SH-SY5Y (cell line): ENCODE data around the gene PLAC8L1.

Experiments used
- GATA2 ChIP-seq: IDR thresholded peaks from 2 replicates; pipeline ENCODE4 v1.6.1; 2011; ENCODE audit warnings: mild to moderate bottlenecking, low read depth, low read length
- GATA3 ChIP-seq: IDR thresholded peaks from 2 replicates; pipeline ENCODE4 v1.6.1; 2011; ENCODE audit warnings: low read depth, mild to moderate bottlenecking, low read length, moderate library complexity

Gene PLAC8L1

DNA sequence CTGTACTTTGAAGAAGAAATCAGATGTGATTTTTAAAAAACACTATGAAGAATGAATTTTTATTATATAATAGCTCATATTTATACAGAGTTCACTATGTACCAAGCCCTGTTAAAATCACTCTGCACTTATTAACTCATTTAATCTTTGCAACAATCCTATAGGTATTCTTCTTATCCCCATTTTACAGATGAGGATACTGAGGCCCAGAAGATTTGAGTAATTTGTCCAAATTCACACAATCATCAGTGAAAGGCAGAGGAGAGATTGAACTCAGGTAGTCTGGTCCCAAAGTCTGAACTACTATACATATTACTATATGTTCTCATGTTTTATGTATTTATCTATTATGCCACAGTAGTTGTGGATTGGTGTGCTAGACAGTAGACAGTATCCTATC is 16.1 kb downstream of the PLAC8L1 start:
- no peak for TF ChIP-seq GATA3
- no peak for TF ChIP-seq GATA2

DNA sequence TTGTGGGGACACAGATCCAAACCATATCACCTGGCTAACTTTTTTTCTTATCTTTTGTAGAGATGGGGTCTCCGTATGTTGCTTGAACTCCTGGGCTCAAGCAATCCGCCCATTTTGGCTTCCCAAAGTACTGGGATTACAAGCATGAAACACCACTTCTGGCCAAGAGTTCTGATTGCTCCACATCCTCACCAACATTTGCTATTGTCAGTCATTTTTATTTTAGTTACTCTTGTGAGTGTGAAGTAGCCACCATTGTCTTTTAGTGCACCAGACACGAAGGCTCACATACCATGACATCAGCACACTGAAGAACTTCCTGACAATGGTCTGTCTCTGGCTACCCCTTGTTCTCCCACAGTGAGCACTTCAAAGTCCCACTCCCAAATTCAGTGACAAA is 17.3 kb downstream of the PLAC8L1 start:
- TF ChIP-seq GATA3: no peak
- no peak for TF ChIP-seq GATA2

DNA sequence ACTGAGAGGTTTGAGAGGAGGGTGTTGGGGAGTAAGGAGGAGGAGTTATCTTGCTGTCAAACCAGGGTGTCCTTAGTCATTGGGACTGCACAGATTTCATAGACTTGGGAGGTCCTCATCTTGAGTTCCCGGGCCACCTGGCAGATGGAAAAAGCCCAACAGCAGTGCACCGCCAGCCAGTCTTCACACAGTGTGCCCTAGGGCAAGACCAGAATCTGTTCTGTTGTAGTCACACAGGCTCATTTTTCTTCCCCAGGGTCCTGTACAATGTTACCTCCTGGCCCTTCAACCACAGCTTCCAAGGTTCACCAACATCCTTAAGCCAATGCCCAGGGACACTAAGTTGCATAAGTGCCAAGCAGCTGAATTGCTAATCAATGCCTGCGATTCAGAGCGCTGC is 21.0 kb downstream of the PLAC8L1 start:
- no peak for TF ChIP-seq GATA3
- no peak for TF ChIP-seq GATA2

DNA sequence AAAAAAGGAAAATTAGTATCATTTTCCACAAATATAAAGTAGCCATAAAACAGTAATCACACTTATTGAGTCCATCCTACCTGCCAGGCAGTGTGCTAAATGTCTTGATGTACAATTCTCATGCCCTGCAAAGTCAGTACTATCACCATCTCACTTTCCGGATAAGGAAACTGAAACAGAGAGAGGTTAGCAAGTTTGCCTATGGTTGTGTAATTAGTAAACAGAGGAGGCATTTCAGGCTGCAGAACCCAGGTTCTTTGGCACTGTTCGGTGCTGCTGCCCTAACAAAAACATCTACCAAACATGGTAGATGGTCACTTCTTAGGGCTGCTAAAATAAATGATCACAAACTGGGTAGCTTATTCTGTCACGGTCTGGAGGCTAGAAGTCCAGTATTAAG is 22.6 kb downstream of the PLAC8L1 start:
- TF ChIP-seq GATA2 (no peak), GATA3 (no peak)

DNA sequence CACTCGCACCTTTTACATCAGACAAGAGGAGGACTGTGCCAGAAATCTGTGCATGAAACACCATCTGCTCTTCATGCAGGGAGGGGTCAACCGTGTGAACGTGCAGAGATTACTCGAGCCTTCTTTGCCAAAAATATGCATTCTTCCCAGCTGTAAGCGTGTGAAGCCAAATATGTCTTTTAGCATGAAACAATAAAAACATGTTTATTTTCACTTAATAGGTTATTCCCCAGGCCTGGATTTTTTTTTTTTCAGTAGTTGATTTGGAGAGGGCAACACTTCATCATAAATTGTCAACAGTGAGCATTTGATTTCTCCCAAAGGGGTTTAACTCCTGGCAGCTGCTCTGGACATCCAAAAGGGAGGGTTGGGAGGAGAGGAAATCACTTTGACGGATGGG is 23.8 kb downstream of the PLAC8L1 start:
- TF ChIP-seq GATA3 (no peak), GATA2 (no peak)

DNA sequence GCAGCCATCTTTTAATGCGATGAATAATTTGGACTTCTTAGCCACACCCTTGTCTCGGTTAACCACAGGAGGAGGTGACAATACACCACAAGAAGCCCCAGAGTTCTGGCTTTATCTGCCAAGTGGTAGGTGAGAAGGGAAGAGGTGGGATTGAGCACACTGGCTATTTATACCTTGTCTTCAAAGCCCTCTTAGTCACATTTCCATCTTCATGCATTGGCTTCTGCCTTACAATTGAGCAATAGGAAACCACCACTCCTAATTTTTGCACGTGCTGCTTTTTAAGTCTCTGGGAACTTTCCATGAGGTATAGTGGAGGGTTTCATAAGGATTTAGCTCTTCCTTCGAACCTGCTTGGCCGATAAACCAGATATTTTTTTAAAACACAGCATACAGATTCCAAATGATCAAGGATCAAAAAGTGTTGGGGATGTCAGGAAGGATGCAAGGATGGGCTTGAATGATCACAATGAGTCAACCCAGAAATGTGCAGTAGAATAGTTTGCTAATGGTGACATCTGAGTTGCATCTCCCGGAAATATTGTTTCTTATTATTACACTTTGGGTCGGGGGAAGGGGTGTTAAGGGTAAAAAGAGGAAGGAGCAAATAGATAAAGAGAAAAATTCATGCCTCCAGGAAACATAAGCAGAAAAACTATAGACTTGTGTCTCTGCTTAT is 25.5 kb downstream of the PLAC8L1 start:
- TF ChIP-seq GATA3: no peak

DNA sequence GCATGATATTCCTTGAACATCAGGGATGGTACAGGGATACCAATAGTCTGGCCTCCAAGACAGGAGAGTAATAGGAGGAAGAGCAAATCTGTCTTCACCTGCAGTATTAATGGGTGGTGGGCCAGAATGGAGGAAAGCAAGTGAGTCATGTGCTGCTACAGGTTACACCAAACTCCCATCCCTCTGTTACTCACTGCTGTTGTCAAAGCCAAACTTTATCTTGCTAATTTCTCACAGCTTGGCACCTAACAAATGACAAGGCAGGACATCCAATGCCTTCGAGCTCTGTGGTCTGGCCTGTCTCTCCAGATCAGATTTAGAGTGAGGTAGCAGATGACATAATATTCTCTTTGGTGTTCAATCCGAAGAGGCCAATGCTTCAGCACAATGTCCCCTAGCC is 26.8 kb downstream of the PLAC8L1 start:
- no peak for TF ChIP-seq GATA3
- no peak for TF ChIP-seq GATA2

DNA sequence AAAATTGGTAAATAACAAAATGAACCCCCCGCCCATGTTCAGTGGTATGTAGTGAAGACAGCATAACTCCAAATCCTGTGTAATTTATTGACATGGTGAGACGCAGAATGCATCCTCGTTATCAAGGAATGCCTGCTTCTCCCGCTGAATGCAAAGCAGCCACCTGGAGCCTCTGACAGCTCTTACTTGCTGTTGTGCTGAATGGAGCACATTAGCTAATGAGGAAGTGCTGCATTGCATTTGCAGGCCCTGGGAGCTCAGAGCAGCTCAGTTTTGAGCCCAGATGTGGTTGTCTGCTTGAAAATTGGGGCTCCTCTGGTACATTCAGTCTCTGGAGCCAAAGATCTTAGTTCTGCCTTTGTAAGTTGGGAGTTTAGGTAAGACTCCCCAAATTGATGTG is 28.9 kb downstream of the PLAC8L1 start:
- TF ChIP-seq GATA2 (no peak), GATA3 (no peak)

DNA sequence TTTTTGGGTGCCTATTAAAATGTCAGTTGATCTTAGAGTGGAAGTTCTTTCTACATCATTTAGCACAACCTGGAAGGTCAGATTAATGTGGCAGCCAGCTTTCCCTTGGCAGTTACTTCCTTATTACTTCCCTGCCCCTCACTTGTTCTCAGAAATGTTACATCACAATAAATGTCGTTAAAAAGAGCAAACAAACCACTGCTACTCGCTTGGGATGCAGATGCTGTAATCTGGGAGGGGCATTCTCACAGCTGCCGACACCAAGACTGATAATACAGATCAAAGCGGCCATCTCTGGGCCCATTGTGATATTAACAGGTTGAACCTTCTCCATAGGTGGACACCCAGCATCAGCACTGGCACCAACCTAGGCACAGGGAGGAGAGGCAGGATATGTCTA is 29.3 kb downstream of the PLAC8L1 start:
- TF ChIP-seq GATA2: no peak
- no peak for TF ChIP-seq GATA3

DNA sequence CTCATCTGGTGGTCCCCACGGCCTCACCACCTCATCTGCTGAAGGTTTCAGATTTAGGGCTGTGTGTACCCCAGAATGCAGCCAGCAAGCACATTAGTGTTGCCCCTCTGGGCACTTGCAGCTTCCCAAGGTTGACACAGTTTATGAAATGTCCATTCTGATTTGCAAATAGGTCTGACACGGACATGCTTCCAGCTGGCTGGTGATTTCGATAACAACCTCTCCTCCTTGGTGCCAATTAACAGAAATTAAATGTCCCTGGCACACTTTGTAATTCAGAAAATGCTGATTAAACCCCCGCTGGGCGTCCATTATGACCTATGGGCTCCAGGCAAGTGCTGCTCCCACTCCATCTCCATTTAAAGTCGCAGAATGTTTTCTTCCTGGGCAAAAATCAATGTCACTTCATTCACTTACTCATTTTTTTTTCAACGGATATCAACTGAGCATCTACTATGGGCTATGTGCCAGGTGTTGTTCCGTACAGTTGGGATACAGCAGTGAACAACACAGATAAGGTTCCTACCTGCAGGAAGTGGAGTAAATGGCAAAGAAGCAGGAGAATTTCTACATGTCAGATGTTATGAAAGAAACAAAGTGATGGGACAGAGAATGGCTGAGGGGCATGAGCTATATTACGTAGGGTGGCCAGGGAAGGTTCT is 32.0 kb downstream of the PLAC8L1 start:
- no peak for TF ChIP-seq GATA3
- no peak for TF ChIP-seq GATA2

DNA sequence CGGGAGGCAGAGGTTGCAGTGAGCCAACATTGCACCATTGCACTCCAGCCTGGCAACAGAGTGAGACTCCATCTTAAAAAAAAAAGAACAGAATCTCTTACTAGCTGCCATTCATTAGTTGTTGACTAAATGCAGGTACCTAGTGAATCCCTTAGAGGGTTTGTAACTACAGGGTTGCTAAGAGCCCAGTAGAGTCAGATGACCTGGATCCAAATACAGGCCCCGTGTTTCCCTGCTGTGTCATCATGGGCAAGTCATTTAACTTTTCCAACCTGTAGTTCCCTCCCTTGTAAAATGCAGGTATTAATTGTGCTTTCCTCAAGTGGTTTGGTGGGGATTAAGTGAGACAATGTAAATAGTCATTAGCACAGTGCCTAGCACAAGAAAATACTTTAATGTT is 32.8 kb downstream of the PLAC8L1 start:
- TF ChIP-seq GATA3 (no peak), GATA2 (no peak)

DNA sequence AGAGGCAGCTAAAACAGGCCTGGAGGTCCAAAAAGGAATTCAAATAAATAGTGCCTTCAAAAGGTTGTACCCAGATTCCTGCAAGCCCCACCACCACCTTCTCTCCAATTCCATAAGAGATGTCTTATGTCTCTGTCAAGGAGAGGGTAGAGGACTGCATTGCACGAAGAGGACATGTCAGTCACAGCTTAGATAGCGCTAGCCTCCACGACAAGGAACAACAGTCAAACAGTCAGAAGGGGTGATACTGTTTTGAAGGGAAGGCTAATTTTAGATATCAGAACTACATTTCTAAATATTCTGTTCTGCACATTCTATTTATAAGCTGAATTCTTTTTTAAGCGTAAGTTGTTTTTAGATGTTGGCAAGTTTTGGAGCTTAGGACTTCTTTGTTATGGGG is 34.2 kb downstream of the PLAC8L1 start:
- no peak for TF ChIP-seq GATA2
- no peak for TF ChIP-seq GATA3

DNA sequence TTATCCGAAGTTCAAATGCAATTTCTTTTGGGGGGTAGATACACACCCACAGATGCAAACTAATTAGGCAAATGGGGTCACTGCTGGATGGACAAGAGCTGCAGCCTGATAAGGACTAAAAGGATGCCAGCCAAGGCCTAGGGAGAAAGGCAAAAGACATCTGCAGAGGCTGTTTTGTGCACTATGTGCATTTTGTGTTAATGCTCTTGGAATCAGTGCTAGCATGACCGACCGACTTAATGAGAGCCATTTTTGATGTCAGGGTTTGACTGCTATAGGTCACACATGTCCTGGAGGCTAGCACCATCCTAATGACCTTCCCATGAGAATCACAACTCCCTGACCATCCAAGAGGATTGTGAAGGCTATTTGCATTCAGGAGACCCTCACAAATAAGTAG is 34.6 kb downstream of the PLAC8L1 start:
- TF ChIP-seq GATA2 (no peak), GATA3 (no peak)

DNA sequence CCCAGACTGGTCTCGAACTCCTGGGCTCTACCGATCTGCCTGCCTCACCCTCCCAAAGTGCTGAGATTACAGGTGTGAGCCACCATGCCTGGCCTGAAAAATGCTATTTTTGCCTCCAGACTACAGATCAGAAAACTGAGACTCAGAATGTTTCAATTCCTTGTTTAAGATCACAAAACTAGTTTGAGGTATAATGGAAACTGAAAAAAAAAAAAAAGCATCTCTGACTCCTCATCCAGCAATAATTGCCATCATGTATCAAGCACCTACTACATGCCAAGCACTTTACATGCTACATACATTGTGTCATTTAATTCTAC is 35.6 kb downstream of the PLAC8L1 start:
- TF ChIP-seq GATA2: no peak
- no peak for TF ChIP-seq GATA3

DNA sequence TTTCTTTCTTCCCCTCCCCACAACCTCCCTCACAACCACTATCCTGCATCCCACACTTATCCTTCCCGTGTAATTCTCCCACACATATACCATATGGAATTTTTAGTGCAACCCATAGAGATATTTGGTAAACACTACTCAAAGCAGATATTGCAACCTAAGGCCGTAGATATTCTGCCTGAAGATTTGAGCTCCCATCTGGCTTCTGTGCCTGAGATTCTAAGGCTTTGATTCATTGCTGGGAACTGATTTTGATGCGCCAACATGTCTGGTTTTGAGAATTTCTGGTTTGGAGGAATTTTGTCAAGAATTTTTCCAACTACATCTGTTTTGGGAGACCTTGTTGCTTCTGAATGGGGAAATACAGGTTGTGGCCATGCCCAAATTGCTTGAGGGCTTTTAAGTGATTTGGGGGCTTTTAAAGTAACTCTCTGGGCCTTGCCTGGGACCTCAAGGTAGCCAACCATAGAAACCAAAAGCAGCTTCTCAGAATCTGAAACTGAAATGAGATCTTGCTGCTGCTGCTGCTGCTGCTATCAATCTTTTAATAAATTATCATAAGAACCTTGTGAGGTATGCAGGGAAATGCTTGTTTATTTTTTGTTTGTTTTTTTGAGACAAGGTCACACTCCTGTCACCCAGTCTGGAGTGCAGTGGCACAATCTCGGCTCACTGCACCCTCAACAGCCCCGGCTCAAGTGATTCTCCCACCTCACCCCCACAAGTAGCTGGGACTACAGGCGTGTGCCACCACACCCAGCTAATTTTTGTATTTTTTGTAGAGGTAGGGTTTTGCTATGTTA is 36.2 kb downstream of the PLAC8L1 start:
- TF ChIP-seq GATA2 (no peak), GATA3 (no peak)
